Parathyroid adenoma (tissue), 2 donors: ENCODE results near the gene SPOCK2.
A peak's percentile ranks its signal among the peaks of the same experiment; 100 is the strongest.

Experiments used
- H2AFZ ChIP-seq: fragments of 300-600 bp; sonication (generic); one replicate; pipeline ENCODE4 v1.7.0; 2017; ENCODE audit warnings: antibody characterized with exemption, mild to moderate bottlenecking
- H3K27ac ChIP-seq: fragments of 300-600 bp; sonication (generic); one replicate; pipeline ENCODE4 v1.7.0; 2017
- H3K27me3 ChIP-seq: fragments of 300-600 bp; sonication (generic); one replicate; pipeline ENCODE4 v1.7.0; 2017; ENCODE audit warnings: low read length; ENCODE audit not compliant: control insufficient read depth, insufficient read depth
- H3K36me3 ChIP-seq: fragments of 300-600 bp; sonication (generic); one replicate; pipeline ENCODE4 v1.7.0; 2017; ENCODE audit warnings: low read length; ENCODE audit not compliant: control insufficient read depth, insufficient read depth
- H3K4me1 ChIP-seq: fragments of 300-600 bp; sonication (generic); one replicate; pipeline ENCODE4 v1.7.0; 2017; ENCODE audit warnings: control low read depth
- H3K4me2 ChIP-seq: fragments of 300-600 bp; sonication (generic); one replicate; pipeline ENCODE4 v1.7.0; 2017; ENCODE audit warnings: low read length
- H3K4me3 ChIP-seq: fragments of 300-600 bp; sonication (generic); one replicate; pipeline ENCODE4 v1.7.0; 2017; ENCODE audit warnings: low read depth, low read length
- H3K79me2 ChIP-seq: fragments of 300-600 bp; sonication (generic); one replicate; pipeline ENCODE4 v1.7.0; 2017; ENCODE audit warnings: control low read depth
- H3K9ac ChIP-seq: fragments of 300-600 bp; sonication (generic); one replicate; pipeline ENCODE4 v1.7.0; 2017; ENCODE audit warnings: mild to moderate bottlenecking
- H3K9me3 ChIP-seq: fragments of 300-600 bp; sonication (generic); one replicate; pipeline ENCODE4 v1.7.0; 2017; ENCODE audit warnings: low read length; ENCODE audit not compliant: control insufficient read depth
- CTCF ChIP-seq: fragments of 300-600 bp; sonication (generic); IDR thresholded peaks from one replicate; pipeline ENCODE4 v1.7.0; 2017; ENCODE audit warnings: antibody characterized with exemption, mild to moderate bottlenecking
- donor health status: primary hyperparathyroidism.

Gene SPOCK2

GRCh38 chr10:72132854-72133253, 44.5 kb upstream of the SPOCK2 start:
- TF ChIP-seq CTCF: no peak

GRCh38 chr10:72127571-72127970, 39.2 kb upstream of the SPOCK2 start:
- no peak for TF ChIP-seq CTCF
- Histone ChIP-seq H3K4me1 (no peaks in the 10 kb centered on the region), H3K4me3 (no peak overlapping the region), H3K27ac (no peak overlapping the region), H3K79me2 (no peaks in the 10 kb centered on the region), H2AFZ (no peak overlapping the region), H3K9ac (no peak overlapping the region), H3K27me3 (no peaks in the 10 kb centered on the region), H3K4me2 (no peak overlapping the region), H3K9me3 (no peaks in the 10 kb centered on the region), H3K36me3 (no peaks in the 10 kb centered on the region)

More at GRCh38 chr10:72132854-72133253, 44.5 kb upstream of the SPOCK2 start:
- no peaks in the 10 kb centered on the region for H3K9me3 ChIP-seq
- no peak overlapping the region for H3K4me3 ChIP-seq
- no peaks in the 10 kb centered on the region for H3K4me1 ChIP-seq
- H3K27ac ChIP-seq: no peak overlapping the region
- H3K4me2 ChIP-seq: no peak overlapping the region
- H3K27me3 ChIP-seq: no peaks in the 10 kb centered on the region
- no peaks in the 10 kb centered on the region for H3K36me3 ChIP-seq
- no peaks in the 10 kb centered on the region for H3K79me2 ChIP-seq
- H3K9ac ChIP-seq: no peak overlapping the region
- H2AFZ ChIP-seq: no peak overlapping the region

- no peak for TF ChIP-seq CTCF
- Histone ChIP-seq H3K4me3 (no peak overlapping the region), H3K4me1 (no peaks in the 10 kb centered on the region), H3K27ac (no peak overlapping the region), H3K36me3 (no peaks in the 10 kb centered on the region), H3K9ac (no peak overlapping the region), H3K9me3 (no peaks in the 10 kb centered on the region), H3K27me3 (no peaks in the 10 kb centered on the region), H2AFZ (no peak overlapping the region), H3K4me2 (no peak overlapping the region), H3K79me2 (no peaks in the 10 kb centered on the region)
Measured at GRCh38 chr10:72126872-72127232, 38.5 kb upstream of the SPOCK2 start.

GRCh38 chr10:72126184-72126871, 38.0 kb upstream of the SPOCK2 start:
- Histone ChIP-seq H3K4me3 (no peak overlapping the region), H3K9ac (no peak overlapping the region), H3K4me1 (no peaks in the 10 kb centered on the region), H2AFZ (no peak overlapping the region), H3K9me3 (no peaks in the 10 kb centered on the region), H3K27ac (no peak overlapping the region), H3K36me3 (no peaks in the 10 kb centered on the region), H3K27me3 (no peaks in the 10 kb centered on the region), H3K4me2 (no peak overlapping the region), H3K79me2 (no peaks in the 10 kb centered on the region)
- TF ChIP-seq CTCF: peak; percentile 54

GRCh38 chr10:72124989-72125388, 36.6 kb upstream of the SPOCK2 start:
- TF ChIP-seq CTCF: no peak
- Histone ChIP-seq H3K36me3 (no peaks in the 10 kb centered on the region), H3K27ac (no peak overlapping the region)

More at GRCh38 chr10:72124989-72125388, 36.6 kb upstream of the SPOCK2 start:
- Histone ChIP-seq H3K9ac (no peak overlapping the region), H3K4me2 (no peak overlapping the region), H3K4me1 (no peaks in the 10 kb centered on the region), H3K27me3 (no peaks in the 10 kb centered on the region), H2AFZ (no peak overlapping the region), H3K9me3 (no peaks in the 10 kb centered on the region), H3K79me2 (no peaks in the 10 kb centered on the region), H3K4me3 (no peak overlapping the region)
